ENCODE results near the gene KIF20B.

GRCh38 chr10:89789188-89789877, 87.9 kb downstream of the KIF20B start:
- TF ChIP-seq CTCF (IDR thresholded peaks at IDR 0.05): no peak
- no peak for TF ChIP-seq POLR2A (IDR thresholded peaks at IDR 0.05; ENCODE audit: low read depth)
- no peak for TF ChIP-seq EP300 (IDR thresholded peaks at IDR 0.05)
